ENCODE data around the gene FAM171A2. TPM values are rescaled to one million over a fixed set of nuclear protein-coding genes. Genes with fewer than 3 reads are reported as not detected.
A peak's percentile ranks its signal among the peaks of the same experiment; 100 is the strongest.

FAM171A2 gene
- total RNA-seq, 1 experiment from 2014 or later, result 11.4 TPM

- DNase-seq (ENCODE audit: low read depth), result no peak
Measured at GRCh38 chr17:44307387-44308186, 56.1 kb downstream of the FAM171A2 start.

- DNase-seq (ENCODE audit: low read depth), result no peak
Measured at GRCh38 chr17:44304651-44305050, 59.0 kb downstream of the FAM171A2 start.

Small RNA genes within 50 kb of the gene (small RNA-seq; reads per million reads assigned to genes)
- gene RF00012 (0.98 reads per million, percentile 73 among the genes with 10 or more reads in this experiment), gene RN7SL258P (not detected), gene RNU6-453P (not detected)

Other genes with a start within 250 kb of the FAM171A2 start
- 27.8 and 30.0 TPM in 2 replicates for gene HDAC5, start 240.2 kb downstream of the FAM171A2 start, total RNA-seq (2014; rRNA removed; shearing (Covaris generic))
- gene HROB, start 221.9 kb downstream of the FAM171A2 start, total RNA-seq (2014; rRNA removed; shearing (Covaris generic)), result 11.1 and 12.3 TPM in 2 replicates
- gene ASB16, start 193.1 kb downstream of the FAM171A2 start, total RNA-seq (2014; rRNA removed; shearing (Covaris generic)), result not detected in 2 replicates
- gene TMUB2, start 176.9 kb downstream of the FAM171A2 start, total RNA-seq (2014; rRNA removed; shearing (Covaris generic)), result 28.6 and 35.1 TPM in 2 replicates
- gene ATXN7L3, start 164.0 kb downstream of the FAM171A2 start, total RNA-seq (2014; rRNA removed; shearing (Covaris generic)), result 46.7 and 48.5 TPM in 2 replicates
- gene UBTF, start 144.2 kb downstream of the FAM171A2 start, total RNA-seq (2014; rRNA removed; shearing (Covaris generic)), result 70.0 and 82.3 TPM in 2 replicates
- not detected in 2 replicates for gene SLC4A1, start 95.7 kb downstream of the FAM171A2 start, total RNA-seq (2014; rRNA removed; shearing (Covaris generic))
- 0.31 and 1.9 TPM in 2 replicates for gene RUNDC3A, start 55.3 kb downstream of the FAM171A2 start, total RNA-seq (2014; rRNA removed; shearing (Covaris generic))
- 154 and 185 TPM in 2 replicates for gene SLC25A39, start 39.0 kb downstream of the FAM171A2 start, total RNA-seq (2014; rRNA removed; shearing (Covaris generic))
- gene GRN, start 18.6 kb downstream of the FAM171A2 start, total RNA-seq (2014; rRNA removed; shearing (Covaris generic)), result 139 and 191 TPM in 2 replicates
- gene ITGA2B, start 25.8 kb upstream of the FAM171A2 start, total RNA-seq (2014; rRNA removed; shearing (Covaris generic)), result not detected in 2 replicates
- gene GPATCH8, start 139.6 kb upstream of the FAM171A2 start, total RNA-seq (2014; rRNA removed; shearing (Covaris generic)), result 9.6 and 13.2 TPM in 2 replicates
- 9.7 and 14.6 TPM in 2 replicates for gene FZD2, start 193.6 kb upstream of the FAM171A2 start, total RNA-seq (2014; rRNA removed; shearing (Covaris generic))

Data from HT1080 (cell line).